Measurements from ENCODE around the gene TRAPPC2L.

TRAPPC2L gene

DNA sequence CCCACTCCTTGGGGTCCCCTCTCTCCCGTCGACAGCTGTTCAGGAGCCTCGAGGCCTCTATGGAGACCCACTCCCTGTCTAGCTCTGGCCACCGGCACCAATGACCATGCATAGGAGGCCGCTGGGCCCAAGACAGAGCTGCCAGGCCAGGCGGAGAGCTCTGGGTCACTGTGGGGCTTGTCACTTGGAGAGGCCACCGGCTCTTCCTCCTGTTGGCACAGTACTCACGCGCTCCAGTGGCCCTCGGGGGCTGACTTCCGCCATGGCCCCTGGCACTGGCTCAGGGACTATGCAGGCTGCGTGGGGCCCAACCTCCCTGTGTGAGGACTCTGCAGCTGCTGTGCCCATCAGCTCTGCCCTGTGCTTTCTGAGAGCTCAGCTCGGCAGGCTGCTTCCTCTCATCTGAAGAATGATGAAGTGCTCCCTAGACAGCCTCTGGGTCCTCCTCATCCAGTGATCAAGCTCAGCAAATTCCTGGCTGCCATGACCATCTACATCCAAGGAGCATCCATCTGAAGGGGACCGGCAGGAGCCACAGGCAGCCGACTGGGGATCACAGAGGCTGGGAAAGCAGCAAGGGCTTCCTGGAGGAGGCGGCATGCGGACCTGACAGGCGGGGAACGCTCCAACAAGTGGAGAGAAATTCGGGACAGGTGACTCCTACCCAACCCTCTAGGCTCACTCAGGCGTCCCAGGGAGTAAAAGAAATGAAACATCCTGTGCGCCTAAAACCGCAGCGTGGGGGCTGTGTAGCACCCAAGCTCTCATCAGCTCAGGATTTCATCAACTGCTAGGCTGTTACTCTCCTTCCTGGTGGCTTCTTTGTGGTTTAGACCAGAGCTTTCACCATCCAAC is 17.0 kb upstream of the TRAPPC2L start:
- H3K4me1 ChIP-seq: no peaks in the 10 kb centered on the region
- no peak for DNase-seq
- no peaks in the 10 kb centered on the region for H3K9me3 ChIP-seq
- H3K4me3 ChIP-seq (ENCODE audit: low read depth, low read length): no peak overlapping the region
- H3K27me3 ChIP-seq: no peaks in the 10 kb centered on the region
- TF ChIP-seq, protein P1, sequence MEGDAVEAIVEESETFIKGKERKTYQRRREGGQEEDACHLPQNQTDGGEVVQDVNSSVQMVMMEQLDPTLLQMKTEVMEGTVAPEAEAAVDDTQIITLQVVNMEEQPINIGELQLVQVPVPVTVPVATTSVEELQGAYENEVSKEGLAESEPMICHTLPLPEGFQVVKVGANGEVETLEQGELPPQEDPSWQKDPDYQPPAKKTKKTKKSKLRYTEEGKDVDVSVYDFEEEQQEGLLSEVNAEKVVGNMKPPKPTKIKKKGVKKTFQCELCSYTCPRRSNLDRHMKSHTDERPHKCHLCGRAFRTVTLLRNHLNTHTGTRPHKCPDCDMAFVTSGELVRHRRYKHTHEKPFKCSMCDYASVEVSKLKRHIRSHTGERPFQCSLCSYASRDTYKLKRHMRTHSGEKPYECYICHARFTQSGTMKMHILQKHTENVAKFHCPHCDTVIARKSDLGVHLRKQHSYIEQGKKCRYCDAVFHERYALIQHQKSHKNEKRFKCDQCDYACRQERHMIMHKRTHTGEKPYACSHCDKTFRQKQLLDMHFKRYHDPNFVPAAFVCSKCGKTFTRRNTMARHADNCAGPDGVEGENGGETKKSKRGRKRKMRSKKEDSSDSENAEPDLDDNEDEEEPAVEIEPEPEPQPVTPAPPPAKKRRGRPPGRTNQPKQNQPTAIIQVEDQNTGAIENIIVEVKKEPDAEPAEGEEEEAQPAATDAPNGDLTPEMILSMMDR (IDR thresholded peaks at IDR 0.05; ENCODE audit: low read depth, low read length): no peak
- no peaks in the 10 kb centered on the region for H3K36me3 ChIP-seq

DNA sequence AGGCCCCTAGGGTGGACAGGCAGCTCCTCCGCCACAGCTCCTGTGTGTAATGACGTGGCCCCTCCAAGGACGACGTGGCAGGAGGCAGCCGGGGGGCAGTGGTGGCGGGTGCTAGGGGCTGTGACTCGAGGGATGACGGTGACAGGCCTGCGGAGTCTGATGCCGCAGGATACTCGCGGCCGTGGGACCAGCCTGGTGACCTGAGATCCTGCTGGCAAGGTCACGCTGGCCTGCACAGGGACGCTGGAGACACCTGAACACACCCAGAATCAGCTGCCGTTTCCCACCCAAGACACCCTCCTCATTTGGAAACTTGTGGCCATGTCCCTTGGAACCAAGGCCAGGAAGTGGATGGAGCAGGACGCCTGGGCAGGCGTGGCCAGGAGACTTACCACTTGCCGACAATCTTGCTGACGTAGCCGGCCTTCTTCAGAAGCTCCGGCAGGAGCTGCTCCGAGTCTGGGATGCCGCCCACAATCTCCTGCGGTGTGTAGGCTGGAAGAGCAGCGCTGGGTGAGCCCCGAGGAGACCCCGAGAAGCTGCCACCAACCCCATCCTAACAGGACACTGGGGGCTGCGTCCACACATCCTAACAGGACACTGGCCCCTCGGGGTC is 16.2 kb upstream of the TRAPPC2L start:
- DNase-seq: no peak
- TF ChIP-seq, protein P1 (IDR thresholded peaks at IDR 0.05; ENCODE audit: low read depth, low read length): no peak
- Histone ChIP-seq H3K9me3 (no peaks in the 10 kb centered on the region), H3K36me3 (no peaks in the 10 kb centered on the region), H3K4me3 (ENCODE audit: low read depth, low read length) (no peak overlapping the region), H3K27me3 (no peaks in the 10 kb centered on the region), H3K4me1 (no peaks in the 10 kb centered on the region)

DNA sequence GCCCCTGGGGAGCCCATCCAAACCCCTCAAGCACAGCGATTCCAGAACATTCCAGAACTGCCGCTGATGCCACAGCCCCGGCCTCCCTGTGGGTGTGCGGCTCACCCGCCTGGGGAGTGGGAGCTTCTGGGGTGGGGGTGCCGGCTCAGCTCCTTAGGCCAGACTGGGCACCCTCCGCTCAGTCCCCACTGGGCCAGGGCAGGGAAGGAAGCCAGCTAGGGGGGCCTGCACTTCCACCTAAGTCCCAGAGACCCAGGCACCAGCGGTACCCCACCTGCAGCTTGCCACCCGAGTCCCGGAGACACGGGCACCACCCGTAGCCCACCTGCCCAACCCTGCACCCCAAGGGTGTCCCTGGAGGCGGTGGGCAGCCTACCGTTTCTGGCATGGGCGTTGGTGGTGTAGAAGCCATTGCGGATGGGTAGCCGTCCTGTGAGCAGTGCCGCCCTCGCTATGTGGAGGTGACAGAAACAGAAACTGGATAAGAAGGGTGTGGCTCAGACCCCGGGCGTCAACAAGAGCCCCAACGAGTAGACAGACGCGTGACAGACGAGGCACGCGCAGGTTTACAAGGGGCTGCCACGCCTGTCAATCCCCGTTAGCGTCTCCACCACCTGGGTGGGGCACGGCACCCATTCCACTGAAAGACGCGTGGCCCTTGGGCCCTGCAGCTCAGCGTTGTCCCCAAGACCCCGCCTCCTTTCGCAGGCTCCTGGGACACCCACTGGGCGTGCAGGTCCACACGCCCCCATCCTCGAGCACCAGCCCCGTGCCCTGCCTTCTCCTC is 15.2 kb upstream of the TRAPPC2L start:
- Histone ChIP-seq H3K4me3 (ENCODE audit: low read depth, low read length) (no peak overlapping the region), H3K9me3 (no peaks in the 10 kb centered on the region), H3K36me3 (no peaks in the 10 kb centered on the region), H3K27me3 (no peaks in the 10 kb centered on the region), H3K4me1 (no peaks in the 10 kb centered on the region)
- DNase-seq: no peak
- TF ChIP-seq, protein P1 (IDR thresholded peaks at IDR 0.05; ENCODE audit: low read depth, low read length): no peak

DNA sequence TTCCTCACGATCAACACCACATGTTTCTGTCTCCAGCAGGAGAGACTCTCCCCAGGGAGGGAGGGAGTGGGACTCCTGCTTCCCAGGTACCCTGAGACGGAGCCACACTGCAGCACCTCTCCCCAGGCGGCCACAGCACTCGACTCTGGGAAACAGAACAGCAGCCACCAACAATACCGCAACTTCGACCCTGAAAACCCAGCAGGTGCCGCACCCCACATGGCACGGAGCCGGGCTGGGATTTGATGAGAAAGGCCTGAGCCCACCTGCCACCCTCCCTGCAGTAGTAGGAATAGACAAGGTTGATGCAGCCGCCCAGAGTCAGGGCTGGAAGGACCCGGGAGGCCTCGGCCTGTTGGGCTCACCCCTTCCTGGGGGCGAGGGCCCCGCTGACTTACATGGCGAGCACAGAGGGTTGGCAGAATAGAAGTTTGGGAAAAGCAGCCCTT is 14.6 kb upstream of the TRAPPC2L start:
- no peak for DNase-seq

DNA sequence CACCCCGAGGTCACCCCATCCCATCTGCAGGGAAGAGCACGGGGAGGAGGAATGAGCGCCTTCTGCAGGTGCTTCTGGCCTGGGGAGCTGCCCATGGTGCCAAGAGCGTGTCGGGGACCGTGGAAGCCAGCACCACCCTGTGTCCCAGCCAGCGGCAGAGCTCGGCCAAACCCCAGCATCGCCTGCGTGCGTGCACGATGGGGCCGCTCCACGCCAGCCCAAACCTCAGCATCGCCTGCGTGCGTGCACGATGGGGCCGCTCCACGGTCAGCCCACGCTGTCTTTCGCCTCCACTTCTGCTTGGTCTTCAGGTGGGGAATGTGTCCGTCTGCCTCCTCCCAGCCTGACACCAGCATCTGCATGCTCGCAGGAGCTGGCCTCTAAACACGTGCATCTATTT is 14.1 kb upstream of the TRAPPC2L start:
- no peak for DNase-seq
- TF ChIP-seq, protein P1 (IDR thresholded peaks at IDR 0.05; ENCODE audit: low read depth, low read length): no peak
- Histone ChIP-seq H3K36me3 (no peaks in the 10 kb centered on the region), H3K9me3 (no peaks in the 10 kb centered on the region), H3K4me1 (no peaks in the 10 kb centered on the region), H3K27me3 (no peaks in the 10 kb centered on the region), H3K4me3 (ENCODE audit: low read depth, low read length) (no peak overlapping the region)

More for the DNA sequence above, 14.6 kb upstream of the TRAPPC2L start:
- H3K4me1 ChIP-seq: no peaks in the 10 kb centered on the region
- no peaks in the 10 kb centered on the region for H3K36me3 ChIP-seq
- H3K4me3 ChIP-seq (ENCODE audit: low read depth, low read length): no peak overlapping the region
- H3K27me3 ChIP-seq: no peaks in the 10 kb centered on the region
- TF ChIP-seq, protein P1 (IDR thresholded peaks at IDR 0.05; ENCODE audit: low read depth, low read length): no peak
- H3K9me3 ChIP-seq: no peaks in the 10 kb centered on the region
